Spleen (tissue), 7 donors: ENCODE measurements around the gene KCTD5.
"Not testable (repeated sequence)": the region's sequence is repeated elsewhere in the genome, so short reads cannot be mapped to it uniquely, and the experiment has no call there.

ENCODE experiments used
- POLR2A ChIP-seq, 3 donors: fragments of 450-650 bp; IDR thresholded peaks; one replicate each; pipeline ENCODE4 v1.5.1; 2017; ENCODE audit warnings: antibody characterized with exemption in 3 of 3, mild to moderate bottlenecking in 1 of 3
- POLR2AphosphoS5 ChIP-seq, 3 donors: sonication (generic); formaldehyde crosslinking; IDR thresholded peaks; one replicate each; pipeline ENCODE4 v1.5.1; 2017; ENCODE audit warnings: antibody characterized with exemption in 3 of 3
- TF ChIP-seq, protein P1 (sequence below), 11 experiments: fragments of 200-600 bp in 7 of 11; fragments of 450-650 bp in 4 of 11; sonication (generic) in 4 of 11; IDR thresholded peaks in 8 of 11; conservative IDR thresholded peaks in 3 of 11; 1 replicate in 7 of 11; 2 replicates in 4 of 11; pipeline versions ENCODE4 v1.4.0 to v1.8.0; 2016 to 2021; ENCODE audit warnings: antibody characterized with exemption in 11 of 11, inconsistent platforms in 4 of 11, mild to moderate bottlenecking in 1 of 11
- donor health status: DM: no; HTN: no; CAD: no; lungs with moderate emphysema.
- donor health status: DM: no; HTN: no; CAD: no.
- donor health status: DM: no; HTN: no; CAD: no.

DNA sequence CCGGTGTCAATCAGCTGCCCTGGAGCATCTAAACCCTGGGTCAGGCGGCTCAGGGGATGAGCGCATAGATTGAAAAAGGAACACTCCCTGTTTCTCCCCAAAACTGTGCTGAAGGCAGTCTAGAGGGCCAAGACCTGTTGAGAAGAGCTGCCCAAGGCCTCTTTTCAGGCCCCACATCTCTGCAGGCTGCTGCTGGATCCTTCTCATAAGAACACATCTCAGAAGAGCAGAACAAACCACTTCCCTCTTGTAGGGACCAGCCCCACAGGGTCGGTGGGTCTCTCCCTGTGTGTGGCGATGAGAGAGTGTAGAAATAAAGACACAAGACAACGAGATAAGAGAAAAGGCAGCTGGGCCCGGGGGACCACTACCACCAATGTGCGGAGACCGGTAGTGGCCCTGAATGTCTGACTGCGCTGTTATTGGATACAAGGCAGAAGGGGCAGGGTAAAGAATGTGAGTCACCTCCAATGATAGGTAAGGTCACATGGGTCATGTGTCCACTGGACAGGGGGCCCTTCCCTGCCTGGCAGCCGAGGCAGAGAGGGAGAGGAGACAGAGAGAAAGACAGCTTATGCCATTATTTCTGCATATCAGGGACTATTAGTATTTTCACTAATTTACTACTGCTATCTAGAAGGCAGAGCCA lies 22.2 kb upstream of the KCTD5 start:
- not testable (repeated sequence) for TF ChIP-seq POLR2A, POLR2AphosphoS5 (IDR thresholded peaks at IDR 0.05)
- TF ChIP-seq, protein P1, sequence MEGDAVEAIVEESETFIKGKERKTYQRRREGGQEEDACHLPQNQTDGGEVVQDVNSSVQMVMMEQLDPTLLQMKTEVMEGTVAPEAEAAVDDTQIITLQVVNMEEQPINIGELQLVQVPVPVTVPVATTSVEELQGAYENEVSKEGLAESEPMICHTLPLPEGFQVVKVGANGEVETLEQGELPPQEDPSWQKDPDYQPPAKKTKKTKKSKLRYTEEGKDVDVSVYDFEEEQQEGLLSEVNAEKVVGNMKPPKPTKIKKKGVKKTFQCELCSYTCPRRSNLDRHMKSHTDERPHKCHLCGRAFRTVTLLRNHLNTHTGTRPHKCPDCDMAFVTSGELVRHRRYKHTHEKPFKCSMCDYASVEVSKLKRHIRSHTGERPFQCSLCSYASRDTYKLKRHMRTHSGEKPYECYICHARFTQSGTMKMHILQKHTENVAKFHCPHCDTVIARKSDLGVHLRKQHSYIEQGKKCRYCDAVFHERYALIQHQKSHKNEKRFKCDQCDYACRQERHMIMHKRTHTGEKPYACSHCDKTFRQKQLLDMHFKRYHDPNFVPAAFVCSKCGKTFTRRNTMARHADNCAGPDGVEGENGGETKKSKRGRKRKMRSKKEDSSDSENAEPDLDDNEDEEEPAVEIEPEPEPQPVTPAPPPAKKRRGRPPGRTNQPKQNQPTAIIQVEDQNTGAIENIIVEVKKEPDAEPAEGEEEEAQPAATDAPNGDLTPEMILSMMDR (IDR thresholded peaks at IDR 0.05 in 8 of 11, conservative IDR thresholded peaks at IDR 0.05 in 3 of 11) = not testable (repeated sequence)
